Heart left ventricle (tissue), 13 donors: ENCODE results near the gene TNRC18.

Experiments used
- POLR2A ChIP-seq, 2 donors: fragments of 450-650 bp; IDR thresholded peaks; one replicate each; pipeline ENCODE4 v1.6.1; 2017; ENCODE audit warnings: antibody characterized with exemption in 2 of 2, mild to moderate bottlenecking in 2 of 2, moderate library complexity in 2 of 2
- TF ChIP-seq, protein P1 (sequence below), 12 donors: fragments of 200-600 bp; sonication (generic) in 4 of 12; IDR thresholded peaks; one replicate each; pipeline versions ENCODE4 v1.5.0 to v1.8.0; 2018 to 2022; ENCODE audit warnings: antibody characterized with exemption in 12 of 12, mild to moderate bottlenecking in 5 of 12
- donor health status: ischemic (EF 13 %, LVEDD 7.1; RV severe dilation, severe dysfunction).
- donor health status: DM: no; HTN: yes; CAD: no.
- donor health status: DM: no; HTN: no; CAD: no.
- donor health status: ischemic (EF 25% LVEDD 6.9; RV normal size, moderate dysfunction).
- donor health status: ischemic (EF 25% LVEDD 5.7; RV mildly dilated, moderate dysfunction).
- donor health status: ischemic (EF 35%, LVEDD 5.7; RV mildly dilated, moderate dysfunction).
- donor health status: nonischemic (EF 11% LVEDD 7.7; RV severe dilation, severe dysfunction).
- donor health status: DM: yes; HTN: yes; CAD: no.
- donor health status: PGD.
- donor health status: ischemic (EF 29% LVEDD 5.4; RV normal size, mild dysfunction).
- donor health status: nonischemic (EF 23%, LVEDD 6.1; RV moderate dilation, normal function).

DNA sequence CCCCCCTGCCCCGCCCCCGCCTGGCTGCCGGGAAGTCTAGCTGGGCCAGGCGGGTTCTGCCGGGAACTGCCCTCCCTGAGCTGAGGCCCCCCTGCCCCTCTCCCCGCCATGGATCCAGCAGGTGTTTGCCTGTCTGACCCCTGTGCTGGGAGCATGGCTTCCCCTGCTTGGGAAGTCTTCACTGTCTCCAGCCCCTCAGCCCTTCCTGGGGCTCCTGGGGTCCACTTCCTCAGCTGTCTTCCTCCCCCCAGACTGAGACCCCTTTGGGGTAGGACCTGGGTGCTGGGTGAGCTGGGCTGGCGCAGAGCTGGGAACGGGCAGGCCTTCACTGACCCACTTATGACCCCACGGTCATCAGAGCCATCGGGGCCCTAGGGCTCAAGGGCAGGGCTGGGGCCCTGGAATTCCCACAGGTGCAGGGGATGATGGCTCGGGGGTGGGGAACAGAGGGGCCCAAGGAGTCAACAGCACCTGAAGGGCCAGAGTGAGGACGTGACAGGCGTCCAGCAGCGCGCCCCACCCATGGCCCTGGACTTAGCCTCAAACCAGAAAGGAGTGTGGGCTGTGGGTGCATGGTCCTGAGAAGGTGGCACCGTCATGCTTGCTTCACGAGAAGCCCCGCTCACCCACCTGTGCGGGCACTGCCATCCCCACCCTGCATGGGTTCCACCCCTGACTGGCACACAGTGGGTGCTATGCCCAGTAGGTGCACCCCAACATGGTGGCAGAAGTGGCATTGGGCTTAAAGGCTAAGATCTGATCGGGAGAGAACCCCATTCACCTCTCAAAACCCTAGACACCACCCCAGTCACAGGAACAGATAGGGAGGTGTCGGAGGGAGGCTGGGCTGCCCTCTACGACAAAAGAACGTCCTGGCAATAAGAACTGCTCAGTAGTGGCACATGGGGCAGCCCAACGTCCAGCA lies 16.2 kb upstream of the TNRC18 start:
- TF ChIP-seq POLR2A (IDR thresholded peaks at IDR 0.05): no peak
- TF ChIP-seq, protein P1, sequence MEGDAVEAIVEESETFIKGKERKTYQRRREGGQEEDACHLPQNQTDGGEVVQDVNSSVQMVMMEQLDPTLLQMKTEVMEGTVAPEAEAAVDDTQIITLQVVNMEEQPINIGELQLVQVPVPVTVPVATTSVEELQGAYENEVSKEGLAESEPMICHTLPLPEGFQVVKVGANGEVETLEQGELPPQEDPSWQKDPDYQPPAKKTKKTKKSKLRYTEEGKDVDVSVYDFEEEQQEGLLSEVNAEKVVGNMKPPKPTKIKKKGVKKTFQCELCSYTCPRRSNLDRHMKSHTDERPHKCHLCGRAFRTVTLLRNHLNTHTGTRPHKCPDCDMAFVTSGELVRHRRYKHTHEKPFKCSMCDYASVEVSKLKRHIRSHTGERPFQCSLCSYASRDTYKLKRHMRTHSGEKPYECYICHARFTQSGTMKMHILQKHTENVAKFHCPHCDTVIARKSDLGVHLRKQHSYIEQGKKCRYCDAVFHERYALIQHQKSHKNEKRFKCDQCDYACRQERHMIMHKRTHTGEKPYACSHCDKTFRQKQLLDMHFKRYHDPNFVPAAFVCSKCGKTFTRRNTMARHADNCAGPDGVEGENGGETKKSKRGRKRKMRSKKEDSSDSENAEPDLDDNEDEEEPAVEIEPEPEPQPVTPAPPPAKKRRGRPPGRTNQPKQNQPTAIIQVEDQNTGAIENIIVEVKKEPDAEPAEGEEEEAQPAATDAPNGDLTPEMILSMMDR (IDR thresholded peaks at IDR 0.05): no peak
